OCI-LY7 (cell line): ENCODE data around the gene GAS6. TPM values are rescaled to one million over a fixed set of nuclear protein-coding genes. Genes with fewer than 3 reads are reported as not detected.

Experiments used
- BruUV-seq: library from RNA; stranded (reverse); fragments of 400-500 nt; replicated peaks from 2 replicates; lab custom pipeline; 2021; lab: Mats Ljungman, UMichigan
- CTCF ChIA-PET: fragments of 300-600 bp; sonication (Branson Sonifier 250); formaldehyde crosslinking; loops from one replicate; lab custom pipeline; 2022; ENCODE audit warnings: antibody characterized with exemption; ENCODE audit not compliant: unreplicated experiment; lab: Charles Lee
- POLR2A ChIA-PET: fragments of 300-600 bp; sonication (Branson Sonifier 250); formaldehyde crosslinking; loops from one replicate; lab custom pipeline; 2022; ENCODE audit warnings: antibody characterized with exemption; lab: Charles Lee
- DNase-seq: peaks from one replicate; pipeline ENCODE4 v3.0.0-alpha.2; 2015; ENCODE audit warnings: low spot score
- H2AFZ ChIP-seq: fragments of 200-600 bp; sonication (generic), shearing (Covaris generic); 2 replicates; pipeline ENCODE4 v1.6.1; 2014; ENCODE audit warnings: mild to moderate bottlenecking, antibody characterized with exemption, low read length, moderate library complexity
- H3K27ac ChIP-seq: fragments of 200-600 bp; sonication (generic); 2 replicates; pipeline ENCODE4 v1.5.1; 2014; ENCODE audit warnings: mixed run types, low read depth, mild to moderate bottlenecking, moderate library complexity, low read length, inconsistent platforms; ENCODE audit not compliant: poor library complexity, severe bottlenecking
- H3K36me3 ChIP-seq: fragments of 200-600 bp; sonication (generic); 2 replicates; pipeline ENCODE4 v1.6.1; 2014; ENCODE audit warnings: mild to moderate bottlenecking, antibody characterized with exemption, low read length, moderate library complexity, mixed read lengths; ENCODE audit not compliant: insufficient read depth
- H3K4me1 ChIP-seq: fragments of 200-600 bp; sonication (generic); 2 replicates; pipeline ENCODE4 v1.5.1; 2014; ENCODE audit warnings: mild to moderate bottlenecking, low read length; ENCODE audit not compliant: insufficient read depth, poor library complexity, severe bottlenecking
- H3K4me2 ChIP-seq: fragments of 200-600 bp; sonication (generic); 2 replicates; pipeline ENCODE4 v1.6.1; 2014; ENCODE audit warnings: mild to moderate bottlenecking, low read length
- H3K4me3 ChIP-seq: fragments of 200-600 bp; sonication (generic); 2 replicates; pipeline ENCODE4 v1.5.1; 2014; ENCODE audit warnings: mild to moderate bottlenecking, low read depth, low read length; ENCODE audit not compliant: poor library complexity, severe bottlenecking
- H3K79me2 ChIP-seq: fragments of 200-600 bp; sonication (generic); 2 replicates; pipeline ENCODE4 v1.6.1; 2016; ENCODE audit warnings: low read depth, mild to moderate bottlenecking, low read length, moderate library complexity, mixed read lengths; ENCODE audit not compliant: insufficient read depth
- H3K9me2 ChIP-seq: fragments of 200-600 bp; sonication (generic); 2 replicates; pipeline ENCODE4 v1.6.1; 2016; ENCODE audit warnings: mild to moderate bottlenecking, low read length, mixed read lengths; ENCODE audit not compliant: insufficient read depth
- H3K9me3 ChIP-seq: fragments of 200-600 bp; sonication (generic); 2 replicates; pipeline ENCODE4 v1.6.1; 2014; ENCODE audit warnings: mild to moderate bottlenecking, mixed run types, low read length, mixed read lengths
- H4K20me1 ChIP-seq: fragments of 200-600 bp; sonication (generic); 2 replicates; pipeline ENCODE4 v1.6.1; 2014; ENCODE audit warnings: mild to moderate bottlenecking, antibody characterized with exemption, low read length, moderate library complexity, mixed read lengths; ENCODE audit not compliant: insufficient read depth
- EZH2phosphoT487 ChIP-seq: fragments of 200-600 bp; sonication (generic); IDR thresholded peaks from 2 replicates; pipeline ENCODE4 v1.6.1; 2018; ENCODE audit warnings: low read depth, borderline replicate concordance, mild to moderate bottlenecking, mixed run types, antibody characterized with exemption, low read length, moderate library complexity, mixed read lengths
- intact Hi-C: fragments of 100-400 bp; cut with micrococcal nuclease; formaldehyde crosslinking; loops from one replicate; pipeline ENCODE4 v1.10.0; 2022; ENCODE audit not compliant: unreplicated experiment
- total RNA-seq, 2 experiments: library from RNA; depleted of rRNA in 1 of 2; stranded (reverse); fragments of >200 nt in 1 of 2; shearing (Covaris generic) in 1 of 2; gene quantifications; 2 replicates each; pipeline ENCODE4 v1.2.3, GENCODE V29; 2014 to 2022
- TF ChIP-seq, protein P1 (sequence below): fragments of 200-600 bp; sonication (generic); conservative IDR thresholded peaks from 2 replicates; pipeline ENCODE4 v1.5.1; 2014; ENCODE audit warnings: mild to moderate bottlenecking, antibody characterized with exemption, low read length, moderate library complexity, mixed read lengths

GAS6 gene
- total RNA-seq, 2 experiments from 2014 or later = not detected

DNA sequence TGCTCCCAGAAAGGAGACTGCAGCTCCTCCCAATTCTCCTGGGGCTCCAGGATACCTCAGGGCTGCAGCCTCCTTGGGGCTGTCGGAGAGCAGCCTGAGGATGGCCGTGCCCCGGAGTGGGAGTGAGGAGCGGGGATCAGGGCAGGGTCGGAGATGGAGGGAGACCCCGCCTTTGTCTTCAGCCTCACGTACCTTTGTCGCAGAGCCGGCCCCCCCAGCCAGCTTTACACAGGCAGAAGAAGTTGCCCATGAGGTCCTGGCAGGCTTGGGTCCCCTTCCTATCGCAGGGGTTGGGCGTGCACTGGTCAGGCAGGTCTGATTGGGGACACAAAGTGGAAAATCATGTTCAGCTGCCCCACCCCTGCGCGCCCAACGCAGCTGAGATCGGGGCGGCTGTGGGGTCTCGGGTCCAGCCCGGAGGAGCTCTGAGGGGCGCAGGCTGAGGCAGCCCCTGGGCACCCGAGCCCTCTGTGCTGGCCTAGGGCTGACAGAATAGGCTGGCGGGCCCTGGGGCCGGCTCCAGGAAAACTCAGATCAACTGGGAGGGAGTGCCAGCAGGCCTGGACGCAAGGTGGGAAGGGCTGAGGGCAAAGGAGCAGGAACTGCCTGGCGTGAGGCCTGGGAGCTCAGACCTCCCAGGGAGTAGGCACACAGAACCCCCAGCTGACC is 24.2 kb downstream of the GAS6 start:
- CTCF ChIA-PET = no interaction called here
- peaks cover 3% of the 10 kb centered on the region; the same call in 1 of the 2 replicates for H3K36me3 ChIP-seq
- no peak for TF ChIP-seq EZH2phosphoT487
- TF ChIP-seq, protein P1, sequence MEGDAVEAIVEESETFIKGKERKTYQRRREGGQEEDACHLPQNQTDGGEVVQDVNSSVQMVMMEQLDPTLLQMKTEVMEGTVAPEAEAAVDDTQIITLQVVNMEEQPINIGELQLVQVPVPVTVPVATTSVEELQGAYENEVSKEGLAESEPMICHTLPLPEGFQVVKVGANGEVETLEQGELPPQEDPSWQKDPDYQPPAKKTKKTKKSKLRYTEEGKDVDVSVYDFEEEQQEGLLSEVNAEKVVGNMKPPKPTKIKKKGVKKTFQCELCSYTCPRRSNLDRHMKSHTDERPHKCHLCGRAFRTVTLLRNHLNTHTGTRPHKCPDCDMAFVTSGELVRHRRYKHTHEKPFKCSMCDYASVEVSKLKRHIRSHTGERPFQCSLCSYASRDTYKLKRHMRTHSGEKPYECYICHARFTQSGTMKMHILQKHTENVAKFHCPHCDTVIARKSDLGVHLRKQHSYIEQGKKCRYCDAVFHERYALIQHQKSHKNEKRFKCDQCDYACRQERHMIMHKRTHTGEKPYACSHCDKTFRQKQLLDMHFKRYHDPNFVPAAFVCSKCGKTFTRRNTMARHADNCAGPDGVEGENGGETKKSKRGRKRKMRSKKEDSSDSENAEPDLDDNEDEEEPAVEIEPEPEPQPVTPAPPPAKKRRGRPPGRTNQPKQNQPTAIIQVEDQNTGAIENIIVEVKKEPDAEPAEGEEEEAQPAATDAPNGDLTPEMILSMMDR = no peak
- H3K79me2 ChIP-seq = no peaks in the 10 kb centered on the region
- no peak overlapping the region for H2AFZ ChIP-seq
- BruUV-seq = no TSS peak
- no peak overlapping the region for H3K27ac ChIP-seq
- H3K4me2 ChIP-seq = no peak overlapping the region
- DNase-seq = no peak
- H3K9me2 ChIP-seq = no peaks in the 10 kb centered on the region
- H3K9me3 ChIP-seq = no peaks in the 10 kb centered on the region
- H3K4me3 ChIP-seq = no peak overlapping the region
- H3K4me1 ChIP-seq = no peaks in the 10 kb centered on the region
- POLR2A ChIA-PET = no interaction called here
- intact Hi-C loops = no loop called here
- no peaks in the 10 kb centered on the region for H4K20me1 ChIP-seq

DNA sequence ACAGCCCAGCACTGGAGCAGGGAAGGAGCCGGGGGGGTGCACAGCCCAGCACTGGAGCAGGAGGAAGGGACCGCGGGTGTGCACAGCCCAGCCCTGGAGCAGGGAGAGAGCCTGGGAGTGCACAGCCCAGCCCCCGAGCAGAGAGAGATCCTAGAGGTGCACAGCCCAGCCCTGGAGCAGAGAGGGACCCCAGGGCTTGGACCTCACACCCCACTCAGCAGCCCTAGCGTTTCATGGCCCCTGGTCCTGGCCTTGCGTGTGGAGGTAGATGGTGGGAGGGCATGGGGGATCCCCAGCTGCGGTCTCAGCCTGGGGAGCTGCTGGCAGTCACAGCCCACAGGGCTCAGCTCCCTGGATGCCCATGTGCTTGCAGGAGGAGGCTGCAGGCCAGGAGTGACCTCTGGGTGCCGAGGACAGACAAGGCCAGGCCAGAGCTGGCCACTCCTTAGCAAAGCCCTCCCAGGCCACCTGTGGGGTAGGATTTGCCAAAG is 25.1 kb downstream of the GAS6 start:
- H3K4me3 ChIP-seq = no peak overlapping the region
- no peak overlapping the region for H3K4me2 ChIP-seq
- H3K9me3 ChIP-seq = no peaks in the 10 kb centered on the region
- ChIA-PET POLR2A (no interaction called here), CTCF (no interaction called here)
- TF ChIP-seq EZH2phosphoT487 = no peak
- TF ChIP-seq, protein P1 = no peak
- DNase-seq = no peak
- no peaks in the 10 kb centered on the region for H3K9me2 ChIP-seq
- no peak overlapping the region for H3K27ac ChIP-seq
- no peak overlapping the region for H2AFZ ChIP-seq
- no peaks in the 10 kb centered on the region for H4K20me1 ChIP-seq
- H3K36me3 ChIP-seq = peaks cover 4% of the 10 kb centered on the region; the same call in 1 of the 2 replicates
- no TSS peak for BruUV-seq
- H3K79me2 ChIP-seq = no peaks in the 10 kb centered on the region
- intact Hi-C loops = no loop called here
- H3K4me1 ChIP-seq = no peaks in the 10 kb centered on the region
